SH-SY5Y (cell line): ENCODE results near the gene KDM4B.
A peak's percentile ranks its signal among the peaks of the same experiment; 100 is the strongest.

ENCODE experiments used
- GATA2 ChIP-seq: IDR thresholded peaks from 2 replicates; pipeline ENCODE4 v1.6.1; 2011; ENCODE audit warnings: mild to moderate bottlenecking, low read depth, low read length
- GATA3 ChIP-seq: IDR thresholded peaks from 2 replicates; pipeline ENCODE4 v1.6.1; 2011; ENCODE audit warnings: low read depth, mild to moderate bottlenecking, low read length, moderate library complexity

Gene KDM4B

GRCh38 chr19:4987692-4988370 is 18.9 kb downstream of the KDM4B start:
- TF ChIP-seq GATA2, result no peak
- TF ChIP-seq GATA3, result no peak

- TF ChIP-seq GATA2 (no peak), GATA3 (no peak)
Observed at GRCh38 chr19:4988770-4989251, 19.9 kb downstream of the KDM4B start.

GRCh38 chr19:4990306-4990705 is 21.4 kb downstream of the KDM4B start:
- TF ChIP-seq GATA2 (no peak), GATA3 (no peak)

- TF ChIP-seq GATA3 (no peak), GATA2 (0 out of 2 replicates have a peak, but pooled peaks have one; percentile 1)
Observed at GRCh38 chr19:4991538-4991937, 22.6 kb downstream of the KDM4B start.

GRCh38 chr19:4991996-4992698 is 23.2 kb downstream of the KDM4B start:
- TF ChIP-seq GATA2 (0 out of 2 replicates have a peak, but pooled peaks have one; percentile 2), GATA3 (no peak)

- no peak for TF ChIP-seq GATA3
- no peak for TF ChIP-seq GATA2
Observed at GRCh38 chr19:4993683-4994082, 24.8 kb downstream of the KDM4B start.

GRCh38 chr19:4996701-4997100 is 27.8 kb downstream of the KDM4B start:
- no peak for TF ChIP-seq GATA2

GRCh38 chr19:4997297-4997696 is 28.4 kb downstream of the KDM4B start:
- TF ChIP-seq GATA3 (no peak), GATA2 (no peak)

GRCh38 chr19:5000120-5000611 is 31.3 kb downstream of the KDM4B start:
- TF ChIP-seq GATA2, result no peak
- no peak for TF ChIP-seq GATA3

- TF ChIP-seq GATA2 (no peak), GATA3 (no peak)
Observed at GRCh38 chr19:5001615-5002014, 32.7 kb downstream of the KDM4B start.

GRCh38 chr19:5002143-5002542 is 33.2 kb downstream of the KDM4B start:
- TF ChIP-seq GATA2, result no peak
- no peak for TF ChIP-seq GATA3

- no peak for TF ChIP-seq GATA3
- TF ChIP-seq GATA2, result no peak
Observed at GRCh38 chr19:5003781-5004180, 34.9 kb downstream of the KDM4B start.

GRCh38 chr19:5005096-5005495 is 36.2 kb downstream of the KDM4B start:
- no peak for TF ChIP-seq GATA2

GRCh38 chr19:5006201-5006600 is 37.3 kb downstream of the KDM4B start:
- TF ChIP-seq GATA3 (no peak), GATA2 (no peak)

- TF ChIP-seq GATA3, result no peak
- TF ChIP-seq GATA2, result no peak
Observed at GRCh38 chr19:5006821-5007220, 37.9 kb downstream of the KDM4B start.
